Caco-2 (cell line): Measurements from ENCODE around the gene ULK1. TPM values are rescaled to one million over a fixed set of nuclear protein-coding genes. Genes with fewer than 3 reads are reported as not detected.
A peak's percentile ranks its signal among the peaks of the same experiment; 100 is the strongest.

Experiments
- BruUV-seq: library from RNA; stranded (reverse); fragments of 400-500 nt; replicated peaks from 2 replicates; lab custom pipeline; 2021; lab: Mats Ljungman, UMichigan
- CTCF ChIA-PET: fragments of 300-600 bp; sonication (Branson Sonifier 250); formaldehyde crosslinking; loops from one replicate; lab custom pipeline; 2022; ENCODE audit warnings: antibody characterized with exemption; lab: Charles Lee
- POLR2A ChIA-PET: fragments of 300-600 bp; sonication (Branson Sonifier 250); formaldehyde crosslinking; loops from one replicate; lab custom pipeline; 2022; ENCODE audit warnings: antibody characterized with exemption; lab: Charles Lee
- DNase-seq, 2 experiments: peaks; one replicate each; pipeline versions ENCODE4 v3.0.0 to v3.0.0-alpha.2; 2020 to 2022
- H3K27me3 ChIP-seq: replicated peaks from 2 replicates; pipeline ENCODE4 v1.6.0; 2011; ENCODE audit warnings: low read length; ENCODE audit not compliant: control insufficient read depth, insufficient read depth
- H3K36me3 ChIP-seq: 2 replicates; pipeline ENCODE4 v1.5.1; 2011; ENCODE audit warnings: low read length; ENCODE audit not compliant: control insufficient read depth, insufficient read depth
- H3K4me1 ChIP-seq: fragments of 250-450 bp; sonication (Bioruptor Pico); 2 replicates; pipeline ENCODE4 v1.5.1; 2020; ENCODE audit warnings: mild to moderate bottlenecking
- H3K4me3 ChIP-seq: 2 replicates; pipeline ENCODE4 v1.5.1; 2011; ENCODE audit warnings: low read depth, mild to moderate bottlenecking, control low read depth, low read length
- H3K9me3 ChIP-seq: fragments of 250-450 bp; sonication (Bioruptor Pico); 2 replicates; pipeline ENCODE4 v1.5.1; 2020; ENCODE audit warnings: mild to moderate bottlenecking, moderate library complexity
- H3K27ac Mint-ChIP-seq: one replicate; pipeline ENCODE4 v1.8.0; 2022; ENCODE audit warnings: mixed read lengths; ENCODE audit not compliant: unreplicated experiment
- H3K27me3 Mint-ChIP-seq: one replicate; pipeline ENCODE4 v1.8.0; 2022; ENCODE audit warnings: mixed read lengths; ENCODE audit not compliant: insufficient read depth, unreplicated experiment
- H3K36me3 Mint-ChIP-seq: one replicate; pipeline ENCODE4 v1.8.0; 2022; ENCODE audit warnings: mild to moderate bottlenecking, mixed read lengths; ENCODE audit not compliant: insufficient read depth, unreplicated experiment
- H3K4me1 Mint-ChIP-seq: one replicate; pipeline ENCODE4 v1.8.0; 2022; ENCODE audit warnings: low read depth, mixed read lengths; ENCODE audit not compliant: unreplicated experiment
- H3K4me3 Mint-ChIP-seq: one replicate; pipeline ENCODE4 v1.8.0; 2022; ENCODE audit warnings: mild to moderate bottlenecking, moderate library complexity, mixed read lengths; ENCODE audit not compliant: unreplicated experiment
- H3K9me3 Mint-ChIP-seq: one replicate; pipeline ENCODE4 v1.8.0; 2022; ENCODE audit warnings: mixed read lengths; ENCODE audit not compliant: unreplicated experiment
- CTCF ChIP-seq, 2 experiments: fragments of 200-600 bp in 1 of 2; IDR thresholded peaks; 1 replicate in 1 of 2; 2 replicates in 1 of 2; pipeline versions ENCODE4 v1.5.1 to v1.8.0; 2011 to 2022; ENCODE audit warnings: antibody characterized with exemption in 1 of 2, control low read depth in 1 of 2, inconsistent platforms in 1 of 2, low read depth in 1 of 2, low read length in 1 of 2, mild to moderate bottlenecking in 1 of 2, moderate library complexity in 1 of 2; ENCODE audit not compliant: insufficient read depth in 1 of 2, severe bottlenecking in 1 of 2, unreplicated experiment in 1 of 2
- intact Hi-C: fragments of 100-400 bp; cut with micrococcal nuclease; formaldehyde crosslinking; loops from one replicate; pipeline ENCODE4 v1.10.0; 2022; ENCODE audit not compliant: unreplicated experiment
- total RNA-seq: library from RNA; stranded (reverse); gene quantifications from 2 replicates; pipeline ENCODE4 v1.2.3, GENCODE V29; 2022

The ULK1 gene
- total RNA-seq, 1 experiment from 2014 or later = 61.1 TPM

DNA sequence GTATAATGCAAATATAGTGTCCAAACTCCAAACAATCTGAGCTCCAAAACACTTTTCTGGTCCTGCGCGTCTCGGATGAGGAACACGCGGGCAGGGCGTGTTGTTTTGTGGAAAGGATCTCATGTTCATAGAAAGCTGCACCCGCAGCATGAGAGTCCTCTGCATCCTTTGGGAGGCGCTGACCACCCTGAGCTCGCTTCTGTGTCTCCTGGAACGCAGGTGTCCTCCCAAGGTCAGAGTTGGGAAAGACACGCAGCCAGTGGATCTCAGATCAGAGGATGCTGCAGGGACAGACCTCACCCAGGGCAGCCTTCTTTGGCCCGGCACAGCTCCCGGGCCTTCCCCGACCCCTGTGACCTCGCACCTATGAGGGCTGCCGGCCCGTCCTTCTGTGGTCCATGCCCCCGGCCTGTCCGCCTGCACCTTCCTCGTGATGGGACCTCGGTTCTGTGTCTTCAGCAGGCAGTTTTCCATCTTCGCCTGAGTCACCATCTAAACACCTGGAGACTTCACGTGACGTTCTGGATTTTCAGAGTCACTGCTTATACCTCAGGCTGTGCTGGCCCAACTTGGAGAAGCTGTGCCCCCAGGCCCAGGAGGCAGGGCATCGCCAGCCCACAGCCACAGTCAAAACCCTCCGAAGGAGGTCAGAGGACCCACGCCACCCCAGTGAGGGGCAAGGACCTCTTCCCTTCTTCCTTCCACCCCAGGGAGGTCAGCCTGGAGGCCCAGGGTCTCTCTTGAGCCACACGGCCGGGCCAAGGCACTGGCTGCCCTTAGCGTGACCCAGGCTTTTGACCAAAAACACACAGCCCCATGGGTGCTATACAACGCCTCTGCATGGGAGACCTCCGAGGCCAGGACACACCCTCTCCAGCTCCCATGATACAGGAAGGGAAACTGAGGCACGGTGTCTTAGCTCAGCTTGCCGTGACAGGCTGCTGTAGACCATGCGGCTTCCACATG lies 40.3 kb upstream of the ULK1 start:
- Histone ChIP-seq H3K9me3 (no peaks in the 10 kb centered on the region), H3K27me3 (no peaks in the 10 kb centered on the region), H3K4me3 (no peak overlapping the region), H3K36me3 (no peaks in the 10 kb centered on the region), H3K4me1 (no peaks in the 10 kb centered on the region)
- peak in 1 of 2 experiments; percentile 51 for DNase-seq
- Mint-ChIP-seq H3K4me1 (peaks cover 16% of the 10 kb centered on the region), H3K4me3 (no peak overlapping the region), H3K27me3 (no peaks in the 10 kb centered on the region), H3K9me3 (no peaks in the 10 kb centered on the region), H3K36me3 (peaks cover 15% of the 10 kb centered on the region), H3K27ac (no peak overlapping the region)
- CTCF ChIA-PET = interaction anchor here (1.3 kb wide), 1 partner anchor 26 kb away, joined by 3 read pairs; no protein-coding TSS in a partner anchor
- intact Hi-C loops = no loop called here
- no TSS peak for BruUV-seq
- no peak for TF ChIP-seq CTCF (IDR thresholded peaks at IDR 0.05; ENCODE audit: insufficient read depth in 1 of 2, low read depth in 1 of 2, low read length in 1 of 2, severe bottlenecking in 1 of 2, unreplicated experiment in 1 of 2)
- POLR2A ChIA-PET = no interaction called here

DNA sequence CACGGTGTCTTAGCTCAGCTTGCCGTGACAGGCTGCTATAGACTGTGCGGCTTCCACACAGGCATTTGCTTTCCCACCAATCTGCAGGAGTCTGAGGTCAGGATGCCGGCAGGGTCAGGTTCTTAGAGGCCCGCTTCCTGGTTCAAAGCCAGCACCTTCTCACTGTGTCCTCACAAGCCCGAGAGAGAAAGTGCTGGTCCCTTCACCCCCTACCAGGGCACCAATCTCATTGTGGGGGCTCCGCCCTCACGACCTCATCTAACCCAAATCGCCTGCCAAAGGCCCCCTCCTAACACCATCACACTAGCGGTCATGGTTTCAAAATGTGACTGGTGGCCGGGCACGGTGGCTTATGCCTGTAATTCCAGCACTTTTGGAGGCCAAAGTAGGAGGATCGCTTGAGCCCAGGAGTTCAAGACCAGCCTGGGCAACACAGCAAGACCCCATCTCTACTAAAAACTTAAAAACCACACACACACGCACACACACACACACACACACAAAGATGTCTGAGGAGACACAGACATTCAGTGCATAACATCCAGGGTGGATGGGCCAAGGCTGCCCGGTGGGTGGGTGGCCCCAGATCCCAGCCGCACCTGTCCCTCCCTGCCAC lies 39.5 kb upstream of the ULK1 start:
- ChIA-PET CTCF (no interaction called here), POLR2A (no interaction called here)
- Mint-ChIP-seq H3K27ac (no peak overlapping the region), H3K36me3 (peaks cover 15% of the 10 kb centered on the region), H3K4me3 (no peak overlapping the region), H3K9me3 (no peaks in the 10 kb centered on the region), H3K27me3 (no peaks in the 10 kb centered on the region), H3K4me1 (peaks cover 17% of the 10 kb centered on the region)
- Histone ChIP-seq H3K9me3 (no peaks in the 10 kb centered on the region), H3K36me3 (no peaks in the 10 kb centered on the region), H3K4me3 (no peak overlapping the region), H3K4me1 (peaks cover 4% of the 10 kb centered on the region), H3K27me3 (no peaks in the 10 kb centered on the region)
- intact Hi-C loops = no loop called here
- BruUV-seq = no TSS peak
- DNase-seq = peak in 1 of 2 experiments; percentile 23
- no peak for TF ChIP-seq CTCF (IDR thresholded peaks at IDR 0.05; ENCODE audit: insufficient read depth in 1 of 2, low read depth in 1 of 2, low read length in 1 of 2, severe bottlenecking in 1 of 2, unreplicated experiment in 1 of 2)

DNA sequence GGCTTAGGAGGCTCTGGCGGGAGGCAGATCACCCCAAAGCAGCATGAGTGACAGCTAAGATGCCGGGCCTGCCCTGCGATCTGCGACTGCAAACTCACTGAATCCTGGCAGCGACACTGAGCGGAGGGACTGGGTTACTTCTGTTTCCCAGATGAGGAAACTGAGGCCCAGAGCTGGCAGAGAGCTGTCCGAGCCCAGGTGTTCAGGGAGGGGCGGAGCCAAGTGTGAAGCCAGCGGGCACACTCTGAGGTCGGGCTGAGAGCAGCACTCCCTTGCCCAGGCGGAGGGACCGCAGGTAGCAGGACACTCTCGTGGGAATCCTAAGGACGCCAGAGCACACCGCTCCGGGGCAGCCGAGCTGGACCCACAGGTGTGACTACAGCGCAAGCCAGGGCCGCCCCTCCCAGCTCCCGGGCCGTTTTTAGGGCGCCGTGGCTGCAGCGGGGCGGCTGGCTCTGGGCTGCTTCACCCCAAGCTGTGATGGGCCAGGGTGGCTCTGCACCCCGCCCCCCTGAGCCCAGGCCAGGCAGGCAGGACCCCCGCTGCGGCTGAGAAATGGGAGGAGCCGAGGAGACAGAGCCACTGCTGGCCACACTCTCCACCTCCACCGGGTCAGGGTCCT lies 38.8 kb upstream of the ULK1 start:
- no peak overlapping the region for H3K4me3 Mint-ChIP-seq
- H3K4me3 ChIP-seq = no peak overlapping the region

More for the DNA sequence above, 38.8 kb upstream of the ULK1 start:
- H3K9me3 ChIP-seq = no peaks in the 10 kb centered on the region
- H3K36me3 ChIP-seq = no peaks in the 10 kb centered on the region
- Mint-ChIP-seq H3K36me3 (peaks cover 22% of the 10 kb centered on the region), H3K27me3 (no peaks in the 10 kb centered on the region), H3K9me3 (no peaks in the 10 kb centered on the region), H3K4me1 (peaks cover 24% of the 10 kb centered on the region), H3K27ac (peak overlapping the region; percentile 18)
- peak in 1 of 2 experiments; percentile 22 for DNase-seq
- CTCF ChIA-PET = no interaction called here
- intact Hi-C loops = no loop called here
- peaks cover 11% of the 10 kb centered on the region for H3K4me1 ChIP-seq
- no TSS peak for BruUV-seq
- no peaks in the 10 kb centered on the region for H3K27me3 ChIP-seq
- POLR2A ChIA-PET = no interaction called here
- TF ChIP-seq CTCF (IDR thresholded peaks at IDR 0.05; ENCODE audit: insufficient read depth in 1 of 2, low read depth in 1 of 2, low read length in 1 of 2, severe bottlenecking in 1 of 2, unreplicated experiment in 1 of 2) = no peak
